ENCODE data around the gene DPEP1.

DPEP1 gene

GRCh38 chr16:89599451-89599858, 14.0 kb upstream of the DPEP1 start:
- DNase-seq (ENCODE audit: low read depth, low spot score) = no peak

- no peak for DNase-seq (ENCODE audit: low read depth, low spot score)
Measured at GRCh38 chr16:89599902-89600301, 13.5 kb upstream of the DPEP1 start.

- no peak for DNase-seq (ENCODE audit: low read depth, low spot score)
Measured at GRCh38 chr16:89600427-89600826, 13.0 kb upstream of the DPEP1 start.

GRCh38 chr16:89600956-89601355, 12.5 kb upstream of the DPEP1 start:
- no peak for DNase-seq (ENCODE audit: low read depth, low spot score)

DNA sequence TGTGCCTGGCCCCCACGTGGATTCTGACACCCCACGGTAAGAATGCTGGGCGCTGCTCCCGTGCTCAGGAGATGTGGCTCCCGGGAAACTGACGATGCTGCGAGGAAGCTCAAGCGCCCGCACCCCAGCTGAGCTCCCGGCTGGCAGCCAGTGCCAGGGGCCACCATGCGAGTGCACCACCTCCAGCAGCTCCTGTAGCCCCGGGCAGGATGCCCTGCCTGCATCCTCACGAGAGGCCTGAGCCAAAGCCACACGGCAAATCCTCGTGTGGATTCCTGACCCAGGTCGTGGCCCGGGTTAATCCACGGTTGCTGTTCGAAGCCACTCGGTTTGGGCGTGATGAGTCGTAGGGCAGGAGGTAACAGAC, 11.6 kb upstream of the DPEP1 start:
- DNase-seq (ENCODE audit: low read depth, low spot score) = no peak

- DNase-seq (ENCODE audit: low read depth, low spot score) = peak; percentile 65
Measured at GRCh38 chr16:89602273-89602951, 11.0 kb upstream of the DPEP1 start.

DNA sequence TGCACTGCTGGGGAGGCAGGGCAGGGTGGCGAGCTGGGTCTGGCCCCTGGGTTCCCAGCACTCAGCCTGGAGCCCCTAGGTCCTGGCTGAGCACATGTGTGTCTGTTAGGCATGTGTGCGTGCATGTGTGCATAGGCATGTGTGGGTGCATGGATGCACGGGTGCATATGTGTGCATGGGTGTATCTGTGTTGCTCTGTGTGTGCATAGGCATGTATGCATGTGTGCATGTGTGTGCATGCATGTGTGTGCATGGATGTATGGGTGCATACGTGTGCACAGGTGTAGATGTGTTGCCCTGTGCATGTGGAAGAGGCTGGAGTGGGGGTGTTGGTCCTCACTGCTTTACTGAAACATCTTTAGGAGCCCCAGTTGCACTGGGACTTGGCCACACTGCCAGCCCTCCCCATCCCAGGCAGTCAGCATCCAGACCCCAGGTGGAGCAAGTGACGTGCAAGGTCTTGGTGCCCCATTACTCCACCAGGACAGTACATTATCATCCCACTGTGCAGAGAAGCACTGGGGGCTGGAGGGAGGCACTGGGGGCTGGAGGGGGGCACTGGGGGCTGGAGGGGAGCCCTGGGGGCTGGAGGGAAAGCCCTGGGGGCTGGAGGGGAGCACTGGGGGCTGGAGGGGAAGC, 10.4 kb upstream of the DPEP1 start:
- DNase-seq (ENCODE audit: low read depth, low spot score) = no peak

- no peak for DNase-seq (ENCODE audit: low read depth, low spot score)
Measured at GRCh38 chr16:89604764-89605163, 8.7 kb upstream of the DPEP1 start.

- DNase-seq (ENCODE audit: low read depth, low spot score) = no peak
Measured at GRCh38 chr16:89605186-89605970, 8.1 kb upstream of the DPEP1 start.

GRCh38 chr16:89606006-89606405, 7.4 kb upstream of the DPEP1 start:
- DNase-seq (ENCODE audit: low read depth, low spot score) = no peak

GRCh38 chr16:89607453-89607852, 6.0 kb upstream of the DPEP1 start:
- no peak for DNase-seq (ENCODE audit: low read depth, low spot score)

DNA sequence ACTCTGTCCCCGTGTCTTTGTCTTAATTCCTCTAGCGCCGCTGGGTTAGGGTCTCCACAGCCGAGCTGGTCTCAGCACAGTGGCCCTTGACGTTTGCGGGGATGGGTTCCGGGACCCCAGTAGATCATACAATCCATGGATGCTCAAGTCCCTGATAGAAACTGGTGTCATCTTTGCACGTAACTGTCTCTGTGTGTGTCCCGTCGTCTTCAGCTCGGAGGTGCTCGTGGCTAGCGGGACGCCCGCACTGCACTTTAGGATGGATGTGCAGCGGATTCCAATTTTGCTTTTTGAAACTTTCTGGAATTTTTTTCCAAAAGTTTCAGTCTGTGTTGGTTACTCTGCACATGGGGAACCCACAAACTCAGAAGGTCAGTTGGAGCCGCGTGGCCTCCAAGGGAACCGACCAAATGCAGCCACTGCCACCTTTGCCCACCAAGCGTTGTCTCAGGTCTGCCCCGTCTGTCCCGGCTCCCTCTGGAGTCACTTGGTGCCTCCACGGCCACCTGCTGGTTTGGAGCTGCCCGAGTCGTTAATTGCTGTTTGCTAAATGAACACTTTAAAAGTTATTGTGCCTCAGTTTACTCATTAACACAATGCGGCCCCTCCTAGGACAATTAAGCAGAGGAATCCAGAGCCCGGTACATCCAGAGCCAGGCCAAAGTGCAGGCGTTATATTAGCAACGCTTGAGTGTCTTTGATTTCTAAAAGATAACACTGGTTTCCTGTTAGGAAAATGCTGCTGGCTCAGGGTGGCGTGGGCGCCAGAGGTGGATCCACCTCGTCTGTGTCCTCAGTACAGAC, 5.3 kb upstream of the DPEP1 start:
- no peak for DNase-seq (ENCODE audit: low read depth, low spot score)

DNA sequence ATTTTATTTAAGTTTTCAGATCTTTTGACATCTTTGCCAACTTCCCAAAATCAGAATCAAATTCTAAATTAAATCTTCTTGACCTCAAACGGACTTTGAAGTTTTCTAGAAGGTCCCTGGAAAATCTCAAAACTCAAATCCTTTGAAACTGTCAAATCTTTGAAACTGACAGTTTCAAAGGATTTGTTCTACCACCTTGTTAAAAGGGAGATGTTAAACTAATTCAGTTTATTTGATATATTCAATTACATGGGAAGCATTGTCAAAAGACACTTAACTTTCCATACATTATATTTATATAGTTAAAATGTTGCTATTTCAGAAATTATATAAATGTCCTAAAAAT, 3.4 kb upstream of the DPEP1 start:
- no peak for DNase-seq (ENCODE audit: low read depth, low spot score)

GRCh38 chr16:89612415-89613166, 851 bp upstream of the DPEP1 start:
- no peak for DNase-seq (ENCODE audit: low read depth, low spot score)

- no peak for DNase-seq (ENCODE audit: low read depth, low spot score)
Measured at GRCh38 chr16:89613954-89614459, 565 bp downstream of the DPEP1 start.

DNA sequence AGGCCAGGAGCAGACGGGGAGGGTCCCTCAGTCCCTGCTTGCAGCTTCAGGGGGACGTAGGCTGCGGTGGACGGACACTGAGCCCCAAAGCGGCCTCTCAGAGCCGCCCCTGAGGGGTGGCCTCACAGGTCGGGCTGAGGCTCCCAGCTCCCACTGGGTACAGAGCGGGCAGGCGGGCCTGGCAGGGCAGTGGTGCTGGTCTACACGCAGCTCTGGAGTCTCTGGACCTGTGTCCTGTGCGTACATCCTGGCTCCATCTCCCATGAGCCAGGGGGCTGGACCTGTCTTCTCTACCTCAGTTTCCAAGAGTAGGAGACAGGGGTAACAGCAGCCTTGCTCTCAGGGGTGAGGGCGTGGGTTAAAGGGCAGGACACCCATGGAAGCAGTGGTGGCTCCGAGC, 1.7 kb downstream of the DPEP1 start:
- DNase-seq (ENCODE audit: low read depth, low spot score) = no peak

GRCh38 chr16:89615596-89616090, 2.2 kb downstream of the DPEP1 start:
- DNase-seq (ENCODE audit: low read depth, low spot score) = no peak

DNA sequence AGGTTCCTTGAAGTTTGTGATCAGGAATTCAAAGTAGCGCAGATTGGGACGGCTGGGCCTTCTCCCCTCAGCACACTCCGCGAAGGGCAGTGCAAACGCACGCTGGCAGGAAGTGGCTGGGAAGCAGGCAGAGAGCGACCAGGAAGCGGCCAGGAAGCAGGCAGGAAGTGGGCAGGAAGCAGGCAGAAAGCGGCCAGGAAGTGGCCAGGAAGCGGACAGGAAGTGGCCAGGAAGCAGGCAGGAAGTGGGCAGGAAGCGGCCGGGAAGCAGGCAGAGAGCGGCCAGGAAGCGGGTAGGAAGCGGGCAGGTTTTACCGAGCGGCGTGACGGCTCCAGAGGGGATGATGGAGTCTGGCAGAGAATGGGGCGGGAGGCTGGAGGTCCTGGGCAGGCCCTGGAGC, 3.2 kb downstream of the DPEP1 start:
- DNase-seq (ENCODE audit: low read depth, low spot score) = no peak

- no peak for DNase-seq (ENCODE audit: low read depth, low spot score)
Measured at GRCh38 chr16:89617036-89617435, 3.6 kb downstream of the DPEP1 start.

- no peak for DNase-seq (ENCODE audit: low read depth, low spot score)
Measured at GRCh38 chr16:89618109-89618998, 4.9 kb downstream of the DPEP1 start.

Data from smooth muscle cell of the brain vasculature (primary cell).